ENCODE measurements around the gene ARHGAP33. TPM values are rescaled to one million over a fixed set of nuclear protein-coding genes. Genes with fewer than 3 reads are reported as not detected.
A peak's percentile ranks its signal among the peaks of the same experiment; 100 is the strongest.

ARHGAP33 gene
- total and polyA plus RNA-seq, 10 of the 15 experiments (the other 5 are each of a cell fraction or from before 2014, with no cell fraction given): 0.05 to 22.9 (median 2.3) TPM; not detected in 1

DNA sequence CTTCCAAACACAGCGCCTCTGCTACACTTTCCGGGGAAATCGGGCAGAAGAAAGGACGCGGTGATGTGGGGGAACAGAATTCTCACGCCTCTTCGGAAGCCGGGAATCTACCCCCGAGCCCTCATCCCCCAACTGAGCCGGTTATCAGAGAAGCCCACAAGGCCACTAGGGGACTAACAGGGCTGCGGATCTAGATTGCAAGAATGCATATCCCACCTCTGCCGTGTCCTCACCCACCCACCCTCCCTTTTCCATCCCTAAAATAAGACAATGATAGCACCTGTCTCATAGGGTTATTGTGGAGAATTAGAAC lies 34.2 kb upstream of the ARHGAP33 start (continued):
- TF ChIP-seq, protein P1, sequence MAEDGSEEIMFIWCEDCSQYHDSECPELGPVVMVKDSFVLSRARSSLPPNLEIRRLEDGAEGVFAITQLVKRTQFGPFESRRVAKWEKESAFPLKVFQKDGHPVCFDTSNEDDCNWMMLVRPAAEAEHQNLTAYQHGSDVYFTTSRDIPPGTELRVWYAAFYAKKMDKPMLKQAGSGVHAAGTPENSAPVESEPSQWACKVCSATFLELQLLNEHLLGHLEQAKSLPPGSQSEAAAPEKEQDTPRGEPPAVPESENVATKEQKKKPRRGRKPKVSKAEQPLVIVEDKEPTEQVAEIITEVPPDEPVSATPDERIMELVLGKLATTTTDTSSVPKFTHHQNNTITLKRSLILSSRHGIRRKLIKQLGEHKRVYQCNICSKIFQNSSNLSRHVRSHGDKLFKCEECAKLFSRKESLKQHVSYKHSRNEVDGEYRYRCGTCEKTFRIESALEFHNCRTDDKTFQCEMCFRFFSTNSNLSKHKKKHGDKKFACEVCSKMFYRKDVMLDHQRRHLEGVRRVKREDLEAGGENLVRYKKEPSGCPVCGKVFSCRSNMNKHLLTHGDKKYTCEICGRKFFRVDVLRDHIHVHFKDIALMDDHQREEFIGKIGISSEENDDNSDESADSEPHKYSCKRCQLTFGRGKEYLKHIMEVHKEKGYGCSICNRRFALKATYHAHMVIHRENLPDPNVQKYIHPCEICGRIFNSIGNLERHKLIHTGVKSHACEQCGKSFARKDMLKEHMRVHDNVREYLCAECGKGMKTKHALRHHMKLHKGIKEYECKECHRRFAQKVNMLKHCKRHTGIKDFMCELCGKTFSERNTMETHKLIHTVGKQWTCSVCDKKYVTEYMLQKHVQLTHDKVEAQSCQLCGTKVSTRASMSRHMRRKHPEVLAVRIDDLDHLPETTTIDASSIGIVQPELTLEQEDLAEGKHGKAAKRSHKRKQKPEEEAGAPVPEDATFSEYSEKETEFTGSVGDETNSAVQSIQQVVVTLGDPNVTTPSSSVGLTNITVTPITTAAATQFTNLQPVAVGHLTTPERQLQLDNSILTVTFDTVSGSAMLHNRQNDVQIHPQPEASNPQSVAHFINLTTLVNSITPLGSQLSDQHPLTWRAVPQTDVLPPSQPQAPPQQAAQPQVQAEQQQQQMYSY (CRISPR knock-in tag; IDR thresholded peaks at IDR 0.05): no peak
- 0 out of 2 replicates have a peak, but pooled peaks have one; percentile 29 for TF ChIP-seq GATAD2B (conservative IDR thresholded peaks at IDR 0.05; ENCODE audit: low read depth)
- TF ChIP-seq CBX3 (IDR thresholded peaks at IDR 0.05; ENCODE audit: borderline replicate concordance, low read depth): no peak
- TF ChIP-seq, protein P2, sequence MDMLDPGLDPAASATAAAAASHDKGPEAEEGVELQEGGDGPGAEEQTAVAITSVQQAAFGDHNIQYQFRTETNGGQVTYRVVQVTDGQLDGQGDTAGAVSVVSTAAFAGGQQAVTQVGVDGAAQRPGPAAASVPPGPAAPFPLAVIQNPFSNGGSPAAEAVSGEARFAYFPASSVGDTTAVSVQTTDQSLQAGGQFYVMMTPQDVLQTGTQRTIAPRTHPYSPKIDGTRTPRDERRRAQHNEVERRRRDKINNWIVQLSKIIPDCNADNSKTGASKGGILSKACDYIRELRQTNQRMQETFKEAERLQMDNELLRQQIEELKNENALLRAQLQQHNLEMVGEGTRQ (IDR thresholded peaks at IDR 0.05; ENCODE audit: borderline replicate concordance, low read depth, low read length): no peak
- TF ChIP-seq CBX5 (IDR thresholded peaks at IDR 0.05; ENCODE audit: low read depth): no peak
- no peak for TF ChIP-seq CREB1 (IDR thresholded peaks at IDR 0.05; ENCODE audit: low read depth)
- TF ChIP-seq, protein P3, sequence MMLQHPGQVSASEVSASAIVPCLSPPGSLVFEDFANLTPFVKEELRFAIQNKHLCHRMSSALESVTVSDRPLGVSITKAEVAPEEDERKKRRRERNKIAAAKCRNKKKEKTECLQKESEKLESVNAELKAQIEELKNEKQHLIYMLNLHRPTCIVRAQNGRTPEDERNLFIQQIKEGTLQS (IDR thresholded peaks at IDR 0.05; ENCODE audit: borderline replicate concordance, extremely low read depth, low read depth, low read length): no peak
- TF ChIP-seq, protein P4, sequence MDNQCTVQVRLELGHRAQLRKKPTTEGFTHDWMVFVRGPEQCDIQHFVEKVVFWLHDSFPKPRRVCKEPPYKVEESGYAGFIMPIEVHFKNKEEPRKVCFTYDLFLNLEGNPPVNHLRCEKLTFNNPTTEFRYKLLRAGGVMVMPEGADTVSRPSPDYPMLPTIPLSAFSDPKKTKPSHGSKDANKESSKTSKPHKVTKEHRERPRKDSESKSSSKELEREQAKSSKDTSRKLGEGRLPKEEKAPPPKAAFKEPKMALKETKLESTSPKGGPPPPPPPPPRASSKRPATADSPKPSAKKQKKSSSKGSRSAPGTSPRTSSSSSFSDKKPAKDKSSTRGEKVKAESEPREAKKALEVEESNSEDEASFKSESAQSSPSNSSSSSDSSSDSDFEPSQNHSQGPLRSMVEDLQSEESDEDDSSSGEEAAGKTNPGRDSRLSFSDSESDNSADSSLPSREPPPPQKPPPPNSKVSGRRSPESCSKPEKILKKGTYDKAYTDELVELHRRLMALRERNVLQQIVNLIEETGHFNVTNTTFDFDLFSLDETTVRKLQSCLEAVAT (IDR thresholded peaks at IDR 0.05): 0 out of 2 replicates have a peak, but pooled peaks have one; percentile 61
- TF ChIP-seq, protein P5, sequence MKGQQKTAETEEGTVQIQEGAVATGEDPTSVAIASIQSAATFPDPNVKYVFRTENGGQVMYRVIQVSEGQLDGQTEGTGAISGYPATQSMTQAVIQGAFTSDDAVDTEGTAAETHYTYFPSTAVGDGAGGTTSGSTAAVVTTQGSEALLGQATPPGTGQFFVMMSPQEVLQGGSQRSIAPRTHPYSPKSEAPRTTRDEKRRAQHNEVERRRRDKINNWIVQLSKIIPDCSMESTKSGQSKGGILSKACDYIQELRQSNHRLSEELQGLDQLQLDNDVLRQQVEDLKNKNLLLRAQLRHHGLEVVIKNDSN (IDR thresholded peaks at IDR 0.05; ENCODE audit: borderline replicate concordance, extremely low read length, insufficient read depth, low read depth, low read length): no peak
- no peak for TF ChIP-seq MTA2 (IDR thresholded peaks at IDR 0.05; ENCODE audit: low read depth)
- TF ChIP-seq, protein P6, sequence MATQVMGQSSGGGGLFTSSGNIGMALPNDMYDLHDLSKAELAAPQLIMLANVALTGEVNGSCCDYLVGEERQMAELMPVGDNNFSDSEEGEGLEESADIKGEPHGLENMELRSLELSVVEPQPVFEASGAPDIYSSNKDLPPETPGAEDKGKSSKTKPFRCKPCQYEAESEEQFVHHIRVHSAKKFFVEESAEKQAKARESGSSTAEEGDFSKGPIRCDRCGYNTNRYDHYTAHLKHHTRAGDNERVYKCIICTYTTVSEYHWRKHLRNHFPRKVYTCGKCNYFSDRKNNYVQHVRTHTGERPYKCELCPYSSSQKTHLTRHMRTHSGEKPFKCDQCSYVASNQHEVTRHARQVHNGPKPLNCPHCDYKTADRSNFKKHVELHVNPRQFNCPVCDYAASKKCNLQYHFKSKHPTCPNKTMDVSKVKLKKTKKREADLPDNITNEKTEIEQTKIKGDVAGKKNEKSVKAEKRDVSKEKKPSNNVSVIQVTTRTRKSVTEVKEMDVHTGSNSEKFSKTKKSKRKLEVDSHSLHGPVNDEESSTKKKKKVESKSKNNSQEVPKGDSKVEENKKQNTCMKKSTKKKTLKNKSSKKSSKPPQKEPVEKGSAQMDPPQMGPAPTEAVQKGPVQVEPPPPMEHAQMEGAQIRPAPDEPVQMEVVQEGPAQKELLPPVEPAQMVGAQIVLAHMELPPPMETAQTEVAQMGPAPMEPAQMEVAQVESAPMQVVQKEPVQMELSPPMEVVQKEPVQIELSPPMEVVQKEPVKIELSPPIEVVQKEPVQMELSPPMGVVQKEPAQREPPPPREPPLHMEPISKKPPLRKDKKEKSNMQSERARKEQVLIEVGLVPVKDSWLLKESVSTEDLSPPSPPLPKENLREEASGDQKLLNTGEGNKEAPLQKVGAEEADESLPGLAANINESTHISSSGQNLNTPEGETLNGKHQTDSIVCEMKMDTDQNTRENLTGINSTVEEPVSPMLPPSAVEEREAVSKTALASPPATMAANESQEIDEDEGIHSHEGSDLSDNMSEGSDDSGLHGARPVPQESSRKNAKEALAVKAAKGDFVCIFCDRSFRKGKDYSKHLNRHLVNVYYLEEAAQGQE (IDR thresholded peaks at IDR 0.05; ENCODE audit: low read depth, low read length): no peak
- TF ChIP-seq, protein P7, sequence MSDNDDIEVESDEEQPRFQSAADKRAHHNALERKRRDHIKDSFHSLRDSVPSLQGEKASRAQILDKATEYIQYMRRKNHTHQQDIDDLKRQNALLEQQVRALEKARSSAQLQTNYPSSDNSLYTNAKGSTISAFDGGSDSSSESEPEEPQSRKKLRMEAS (IDR thresholded peaks at IDR 0.05; ENCODE audit: low read depth, low read length): no peak
- TF ChIP-seq ATF7 (IDR thresholded peaks at IDR 0.05; ENCODE audit: low read depth): no peak
- TF ChIP-seq BRCA1 (IDR thresholded peaks at IDR 0.05; ENCODE audit: low read depth, low read length): no peak
- TF ChIP-seq NR2C1 (IDR thresholded peaks at IDR 0.05): no peak
- TF ChIP-seq STAT3 (IDR thresholded peaks at IDR 0.05; ENCODE audit: low read depth, low read length): no peak
- no peak for TF ChIP-seq ASH2L (IDR thresholded peaks at IDR 0.05; ENCODE audit: borderline replicate concordance, low read depth)
- no peak for TF ChIP-seq ZSCAN29 (IDR thresholded peaks at IDR 0.05)
- TF ChIP-seq TCF3 (IDR thresholded peaks at IDR 0.05; ENCODE audit: borderline replicate concordance, insufficient read depth, low read depth, low read length): no peak
- TF ChIP-seq FOXK2 (IDR thresholded peaks at IDR 0.05): 0 out of 2 replicates have a peak, but pooled peaks have one; percentile 44
